Thyroid gland (tissue), 4 donors: ENCODE results near the gene NHLH2. TPM values are rescaled to one million over a fixed set of nuclear protein-coding genes. Genes with fewer than 3 reads are reported as not detected.

Experiments
- DNase-seq, 2 donors: peaks; one replicate each; pipeline ENCODE4 v3.0.0-alpha.2; 2019
- H3K27ac ChIP-seq, 3 donors: fragments of 200-600 bp; sonication (generic); 1 replicate in 2 of 3; 2 replicates in 1 of 3; pipeline ENCODE4 v1.5.1; 2016 to 2019; ENCODE audit warnings: mild to moderate bottlenecking in 1 of 3, moderate library complexity in 1 of 3
- H3K27me3 ChIP-seq: fragments of 200-600 bp; sonication (generic); one replicate; pipeline ENCODE4 v1.5.1; 2019
- H3K36me3 ChIP-seq, 2 donors: fragments of 200-600 bp; sonication (generic); one replicate each; pipeline ENCODE4 v1.5.1; 2016 to 2019
- H3K4me1 ChIP-seq, 2 donors: fragments of 200-600 bp; sonication (generic); one replicate each; pipeline ENCODE4 v1.5.1; 2017 to 2019
- H3K4me3 ChIP-seq, 3 donors: fragments of 200-600 bp; sonication (generic); replicated peaks in 1 of 3; 1 replicate in 2 of 3; 2 replicates in 1 of 3; pipeline ENCODE4 v1.5.1; 2016; ENCODE audit warnings: mild to moderate bottlenecking in 1 of 3
- H3K9me3 ChIP-seq: fragments of 200-600 bp; sonication (generic); one replicate; pipeline ENCODE4 v1.5.1; 2017
- POLR2A ChIP-seq, 2 donors: fragments of 450-650 bp; IDR thresholded peaks; one replicate each; pipeline ENCODE4 v1.6.1; 2017; ENCODE audit warnings: antibody characterized with exemption in 2 of 2, mild to moderate bottlenecking in 2 of 2, moderate library complexity in 1 of 2
- WGBS, 2 donors: methylation state at CpG; one replicate each; pipeline ENCODE4 v1.1.5; 2017; 5-methylcytosine and 5-hydroxymethylcytosine counted together
- intact Hi-C: fragments of 100-400 bp; cut with DNase I; formaldehyde crosslinking; loops from one replicate; pipeline ENCODE4 v1.15.1; 2023
- total RNA-seq, 4 donors: library from RNA; depleted of rRNA; stranded (reverse); fragments of >200 nt; gene quantifications; one replicate each; pipeline ENCODE4 v1.2.3, GENCODE V29; 2016
- TF ChIP-seq, protein P1 (sequence below), 6 experiments: fragments of 200-600 bp in 3 of 6; fragments of 450-650 bp in 3 of 6; sonication (generic) in 3 of 6; IDR thresholded peaks; one replicate each; pipeline ENCODE4 v1.5.1; 2016 to 2019; ENCODE audit warnings: antibody characterized with exemption in 6 of 6, mild to moderate bottlenecking in 2 of 6, inconsistent platforms in 1 of 6, moderate library complexity in 1 of 6

NHLH2 gene
- total RNA-seq, 4 donors from 2014 or later: not detected

DNA sequence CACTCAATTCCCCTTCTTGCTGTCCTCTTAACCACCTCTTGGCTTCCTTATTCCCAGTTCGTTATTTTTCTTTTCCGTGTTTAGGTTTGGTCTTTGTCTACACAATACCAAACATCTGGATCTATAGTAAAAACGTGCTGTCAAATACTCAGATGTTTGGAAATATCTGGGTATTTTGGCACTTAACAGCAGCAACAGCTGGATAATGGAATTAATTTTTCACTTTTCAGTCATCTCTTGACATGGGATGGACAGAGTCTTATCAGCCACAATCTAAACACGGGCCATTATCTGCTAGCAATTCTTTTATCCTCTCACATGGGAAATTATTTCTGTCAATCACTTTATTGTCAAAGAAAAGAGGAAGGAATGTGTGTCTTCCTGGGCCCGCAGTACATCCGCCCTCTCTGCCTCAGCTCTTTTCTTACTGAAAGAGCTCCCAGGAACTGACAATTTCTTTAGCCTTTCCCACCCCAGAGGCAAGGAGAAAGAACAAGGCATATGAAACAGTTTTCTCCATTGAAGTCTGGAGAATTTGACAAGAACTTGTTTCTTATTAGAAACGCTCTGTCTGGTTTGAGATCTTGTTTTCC, 13.4 kb downstream of the NHLH2 start:
- no peaks in the 10 kb centered on the region for H3K27me3 ChIP-seq
- no peaks in the 10 kb centered on the region for H3K36me3 ChIP-seq
- peaks cover 7 to 11% of the 10 kb centered on the region in 2 donors for H3K4me1 ChIP-seq
- H3K27ac ChIP-seq: no peak overlapping the region
- H3K4me3 ChIP-seq: no peak overlapping the region
- TF ChIP-seq POLR2A (IDR thresholded peaks at IDR 0.05): no peak
- TF ChIP-seq, protein P1, sequence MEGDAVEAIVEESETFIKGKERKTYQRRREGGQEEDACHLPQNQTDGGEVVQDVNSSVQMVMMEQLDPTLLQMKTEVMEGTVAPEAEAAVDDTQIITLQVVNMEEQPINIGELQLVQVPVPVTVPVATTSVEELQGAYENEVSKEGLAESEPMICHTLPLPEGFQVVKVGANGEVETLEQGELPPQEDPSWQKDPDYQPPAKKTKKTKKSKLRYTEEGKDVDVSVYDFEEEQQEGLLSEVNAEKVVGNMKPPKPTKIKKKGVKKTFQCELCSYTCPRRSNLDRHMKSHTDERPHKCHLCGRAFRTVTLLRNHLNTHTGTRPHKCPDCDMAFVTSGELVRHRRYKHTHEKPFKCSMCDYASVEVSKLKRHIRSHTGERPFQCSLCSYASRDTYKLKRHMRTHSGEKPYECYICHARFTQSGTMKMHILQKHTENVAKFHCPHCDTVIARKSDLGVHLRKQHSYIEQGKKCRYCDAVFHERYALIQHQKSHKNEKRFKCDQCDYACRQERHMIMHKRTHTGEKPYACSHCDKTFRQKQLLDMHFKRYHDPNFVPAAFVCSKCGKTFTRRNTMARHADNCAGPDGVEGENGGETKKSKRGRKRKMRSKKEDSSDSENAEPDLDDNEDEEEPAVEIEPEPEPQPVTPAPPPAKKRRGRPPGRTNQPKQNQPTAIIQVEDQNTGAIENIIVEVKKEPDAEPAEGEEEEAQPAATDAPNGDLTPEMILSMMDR (IDR thresholded peaks at IDR 0.05): no peak
- no peaks in the 10 kb centered on the region for H3K9me3 ChIP-seq
- DNase-seq: no peak
- intact Hi-C loops: no loop called here
- 77 to 80% methylated on average over 7 of the region's 7 CpGs for WGBS, 2 donors

- Histone ChIP-seq H3K4me1 (peaks cover 7 to 11% of the 10 kb centered on the region in 2 donors), H3K27me3 (no peaks in the 10 kb centered on the region), H3K36me3 (no peaks in the 10 kb centered on the region), H3K9me3 (no peaks in the 10 kb centered on the region), H3K4me3 (no peak overlapping the region), H3K27ac (no peak overlapping the region)
- intact Hi-C loops: no loop called here
- DNase-seq: no peak
- 43 to 48% methylated on average over 3 of the region's 3 CpGs for WGBS, 2 donors
- TF ChIP-seq POLR2A (IDR thresholded peaks at IDR 0.05): no peak
- TF ChIP-seq, protein P1 (IDR thresholded peaks at IDR 0.05): no peak
Observed at GRCh38 chr1:115826628-115827027, 14.3 kb downstream of the NHLH2 start.

- TF ChIP-seq POLR2A (IDR thresholded peaks at IDR 0.05): no peak
- TF ChIP-seq, protein P1 (IDR thresholded peaks at IDR 0.05): no peak
Observed at GRCh38 chr1:115822117-115822516, 18.8 kb downstream of the NHLH2 start.

GRCh38 chr1:115815694-115816093, 25.2 kb downstream of the NHLH2 start:
- 65 to 75% methylated on average over 3 of the region's 3 CpGs for WGBS, 2 donors
- H3K4me1 ChIP-seq: no peaks in the 10 kb centered on the region
- no peak for DNase-seq
- no peaks in the 10 kb centered on the region for H3K9me3 ChIP-seq
- TF ChIP-seq, protein P1 (IDR thresholded peaks at IDR 0.05): no peak
- no peak for TF ChIP-seq POLR2A (IDR thresholded peaks at IDR 0.05)
- no peak overlapping the region for H3K4me3 ChIP-seq
- no peaks in the 10 kb centered on the region for H3K27me3 ChIP-seq
- intact Hi-C loops: no loop called here
- H3K27ac ChIP-seq: no peak overlapping the region
- no peaks in the 10 kb centered on the region for H3K36me3 ChIP-seq

More at GRCh38 chr1:115822117-115822516, 18.8 kb downstream of the NHLH2 start:
- no peaks in the 10 kb centered on the region for H3K9me3 ChIP-seq
- no peak overlapping the region for H3K4me3 ChIP-seq
- no peaks in the 10 kb centered on the region for H3K36me3 ChIP-seq
- no peaks in the 10 kb centered on the region for H3K4me1 ChIP-seq
- no peak overlapping the region for H3K27ac ChIP-seq
- no peak for DNase-seq
- H3K27me3 ChIP-seq: no peaks in the 10 kb centered on the region
- intact Hi-C loops: no loop called here

DNA sequence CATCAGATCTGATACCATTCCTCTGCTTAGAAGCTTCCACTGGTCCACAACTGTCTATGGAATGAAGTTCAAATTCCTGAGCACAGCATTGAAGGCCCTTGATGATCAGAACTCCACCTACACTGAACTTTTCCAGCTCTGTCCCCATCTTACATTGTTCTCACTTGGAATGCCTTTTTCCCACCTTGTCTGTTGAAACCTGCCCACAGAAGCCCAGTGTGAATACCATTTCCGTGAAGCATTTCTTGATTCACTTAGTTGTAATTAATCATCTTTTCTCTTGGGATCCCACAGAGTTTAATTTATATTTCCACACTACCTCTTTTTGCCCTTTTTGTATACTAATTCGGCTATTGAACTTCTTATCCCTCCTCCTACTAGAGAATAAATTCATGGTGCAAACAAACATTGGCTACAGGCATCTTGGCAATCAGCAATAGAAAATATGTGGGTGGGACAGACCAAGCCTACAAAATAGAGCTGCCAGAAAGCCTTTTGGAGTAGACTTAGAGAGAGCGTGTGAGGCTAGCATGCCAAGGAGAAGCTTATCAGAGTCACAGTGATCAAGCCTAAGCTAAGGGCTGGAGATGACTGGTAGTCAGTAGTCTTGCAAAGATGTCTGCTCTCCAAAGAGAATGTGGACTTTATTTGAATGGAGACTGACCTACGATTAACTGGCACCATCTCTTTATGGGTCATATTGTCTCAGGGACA, 26.1 kb downstream of the NHLH2 start:
- Histone ChIP-seq H3K27ac (no peak overlapping the region), H3K4me3 (no peak overlapping the region), H3K36me3 (no peaks in the 10 kb centered on the region), H3K4me1 (no peaks in the 10 kb centered on the region), H3K9me3 (no peaks in the 10 kb centered on the region), H3K27me3 (no peaks in the 10 kb centered on the region)
- TF ChIP-seq, protein P1 (IDR thresholded peaks at IDR 0.05): no peak
- no peak for TF ChIP-seq POLR2A (IDR thresholded peaks at IDR 0.05)
- intact Hi-C loops: no loop called here
- 59 to 67% methylated on average over 3 to 4 of the region's 4 CpGs for WGBS, 2 donors
- DNase-seq: no peak
